Measurements from ENCODE around the gene MICALL1.

DNA sequence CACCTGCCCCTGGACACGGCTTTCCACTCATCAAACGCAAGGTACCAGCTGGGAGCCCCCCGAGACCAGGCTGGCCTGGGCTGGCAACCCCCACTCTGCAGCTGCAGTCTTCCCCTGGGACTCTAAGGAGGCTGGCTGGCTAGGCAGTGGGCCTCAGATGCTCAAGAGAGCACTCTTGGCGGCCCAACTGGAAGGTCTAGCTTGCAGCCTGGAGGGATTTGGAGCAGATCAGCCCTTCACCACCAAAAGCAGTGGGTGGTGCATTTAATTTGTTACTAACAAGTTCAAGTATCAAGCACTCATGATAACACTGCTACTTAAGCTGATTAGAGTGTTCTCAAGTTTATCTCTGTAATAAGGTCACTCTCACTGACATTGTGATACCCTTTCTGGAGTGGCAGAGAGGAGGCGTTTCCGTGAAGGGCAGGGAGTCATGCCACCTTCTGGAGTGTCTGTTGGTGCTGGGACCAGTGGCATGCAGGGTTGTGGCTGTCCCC, 25.8 kb downstream of the MICALL1 start:
- no peak for TF ChIP-seq POLR2A (IDR thresholded peaks at IDR 0.05; ENCODE audit: low read length)
- no peak for TF ChIP-seq GATA1 (IDR thresholded peaks at IDR 0.05; ENCODE audit: low read depth, low read length)
